Astrocyte (in vitro differentiated cells and primary cell): Measurements from ENCODE around the gene ANKRD12.

ENCODE experiments used
- CTCF ChIP-seq: IDR thresholded peaks from 2 replicates; pipeline ENCODE4 v1.5.1; 2011; ENCODE audit warnings: low read depth, mild to moderate bottlenecking, inconsistent platforms, low read length, moderate library complexity; ENCODE audit not compliant: insufficient read depth
- EZH2 ChIP-seq: IDR thresholded peaks from 2 replicates; pipeline ENCODE4 v1.6.1; 2012; ENCODE audit warnings: mild to moderate bottlenecking, low read length, inconsistent platforms; ENCODE audit not compliant: insufficient read depth

GRCh38 chr18:9175115-9175514, 38.5 kb downstream of the ANKRD12 start:
- TF ChIP-seq CTCF (no peak), EZH2 (no peak)
